Globus pallidus (tissue), 1 donor: ENCODE measurements around the gene CASZ1.

Experiments
- DNase-seq: peaks from one replicate; pipeline ENCODE4 v3.0.0-alpha.2; 2015; ENCODE audit warnings: low spot score

Gene CASZ1

DNA sequence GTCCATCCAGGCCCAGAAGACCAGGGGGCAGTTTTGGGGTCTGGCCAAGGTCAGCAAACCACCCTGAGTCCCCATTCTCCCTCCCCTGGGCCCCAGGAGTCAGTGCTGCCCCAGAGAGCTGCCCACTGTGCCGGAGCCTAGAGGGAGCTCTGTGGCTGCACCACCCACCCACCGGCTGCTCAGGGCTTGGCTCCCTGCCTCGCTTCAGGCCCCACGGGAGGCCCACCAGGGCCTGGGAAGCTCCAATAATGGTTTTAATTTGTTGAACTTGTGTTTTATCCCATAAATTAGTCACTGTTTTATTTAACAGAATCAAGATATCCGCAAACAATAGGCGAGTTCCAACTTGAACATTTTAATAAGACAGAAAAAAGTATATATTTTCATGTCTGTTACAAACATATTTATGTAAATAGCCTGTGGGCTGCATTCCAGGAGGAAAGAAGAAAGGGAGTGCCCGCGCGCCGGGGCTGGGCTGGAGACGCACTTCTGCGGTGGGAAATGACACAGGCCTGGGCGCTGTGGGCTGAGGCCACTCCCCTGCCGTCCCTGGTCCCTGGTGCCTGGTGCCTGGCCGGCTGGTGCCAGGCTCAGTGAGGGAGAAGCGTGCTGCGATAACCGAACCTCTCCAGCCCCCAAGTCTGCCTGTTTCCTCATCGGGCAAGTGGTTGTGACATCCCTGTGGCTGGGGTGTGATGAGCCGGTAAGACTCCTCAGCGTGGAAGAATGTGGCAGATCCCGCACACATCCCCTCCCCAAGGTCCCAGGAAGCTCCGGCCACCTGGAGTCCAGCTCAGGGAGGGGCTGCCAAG is 161.2 kb downstream of the CASZ1 start:
- DNase-seq: no peak

DNA sequence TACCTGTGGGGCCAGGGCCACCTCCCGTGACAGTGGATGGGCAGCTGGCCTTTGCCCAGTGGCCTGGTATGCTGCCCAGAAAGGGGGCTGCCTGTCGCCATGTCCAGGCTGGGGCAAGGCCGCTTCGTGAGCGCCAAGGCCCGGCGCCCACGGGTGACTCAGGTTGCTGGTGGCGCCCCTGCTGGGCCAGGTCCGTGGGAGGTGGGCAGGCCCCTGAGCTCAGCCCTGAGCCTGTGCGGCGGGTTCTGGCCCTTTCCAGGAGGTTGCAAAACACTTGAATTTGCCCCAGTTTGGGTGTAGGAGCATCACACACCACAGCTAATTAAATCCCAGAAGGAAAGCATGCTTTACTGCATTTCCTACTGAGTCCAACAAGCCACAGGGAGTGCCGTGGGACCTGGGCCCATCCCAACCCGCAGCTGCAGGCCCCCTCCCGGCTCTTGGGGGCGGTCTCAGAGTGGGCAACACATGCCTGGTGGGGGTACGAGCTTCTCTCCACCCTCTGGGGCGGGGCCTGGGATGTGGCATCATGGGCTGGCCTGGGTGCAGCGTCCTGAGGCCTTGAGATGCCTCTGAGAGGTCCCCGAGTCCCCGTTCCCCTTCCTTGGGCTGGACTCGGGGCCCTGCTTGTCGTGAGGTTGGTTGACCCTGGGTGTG is 161.9 kb downstream of the CASZ1 start:
- no peak for DNase-seq

- DNase-seq: no peak
Observed at GRCh38 chr1:10634075-10634427, 162.4 kb downstream of the CASZ1 start.

DNA sequence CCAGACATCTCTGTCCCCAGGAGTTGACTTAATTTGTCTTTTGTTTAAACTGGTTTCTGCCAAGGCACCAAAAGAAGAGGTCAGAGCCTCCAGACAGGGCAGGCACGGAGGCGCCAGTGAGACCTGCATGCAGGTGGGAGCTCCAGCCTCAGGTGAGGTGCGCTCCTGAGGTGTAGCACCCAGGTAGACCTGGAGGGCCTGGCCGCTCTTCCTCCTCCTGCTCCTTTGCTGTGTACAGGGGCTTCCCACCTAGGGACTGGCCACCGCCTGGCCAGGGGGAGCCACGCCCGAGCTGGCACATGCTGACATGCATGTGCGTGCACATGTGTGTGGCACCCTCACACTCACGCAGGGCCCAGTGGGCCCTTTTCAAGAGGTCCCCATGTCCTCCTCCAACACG is 163.0 kb downstream of the CASZ1 start:
- no peak for DNase-seq

- no peak for DNase-seq
Observed at GRCh38 chr1:10632691-10633090, 163.8 kb downstream of the CASZ1 start.

- DNase-seq: no peak
Observed at GRCh38 chr1:10631811-10632593, 164.4 kb downstream of the CASZ1 start.

GRCh38 chr1:10631121-10631810 is 165.2 kb downstream of the CASZ1 start:
- no peak for DNase-seq

- no peak for DNase-seq
Observed at GRCh38 chr1:10630661-10631120, 165.8 kb downstream of the CASZ1 start.

- DNase-seq: no peak
Observed at GRCh38 chr1:10629816-10630571, 166.5 kb downstream of the CASZ1 start.

DNA sequence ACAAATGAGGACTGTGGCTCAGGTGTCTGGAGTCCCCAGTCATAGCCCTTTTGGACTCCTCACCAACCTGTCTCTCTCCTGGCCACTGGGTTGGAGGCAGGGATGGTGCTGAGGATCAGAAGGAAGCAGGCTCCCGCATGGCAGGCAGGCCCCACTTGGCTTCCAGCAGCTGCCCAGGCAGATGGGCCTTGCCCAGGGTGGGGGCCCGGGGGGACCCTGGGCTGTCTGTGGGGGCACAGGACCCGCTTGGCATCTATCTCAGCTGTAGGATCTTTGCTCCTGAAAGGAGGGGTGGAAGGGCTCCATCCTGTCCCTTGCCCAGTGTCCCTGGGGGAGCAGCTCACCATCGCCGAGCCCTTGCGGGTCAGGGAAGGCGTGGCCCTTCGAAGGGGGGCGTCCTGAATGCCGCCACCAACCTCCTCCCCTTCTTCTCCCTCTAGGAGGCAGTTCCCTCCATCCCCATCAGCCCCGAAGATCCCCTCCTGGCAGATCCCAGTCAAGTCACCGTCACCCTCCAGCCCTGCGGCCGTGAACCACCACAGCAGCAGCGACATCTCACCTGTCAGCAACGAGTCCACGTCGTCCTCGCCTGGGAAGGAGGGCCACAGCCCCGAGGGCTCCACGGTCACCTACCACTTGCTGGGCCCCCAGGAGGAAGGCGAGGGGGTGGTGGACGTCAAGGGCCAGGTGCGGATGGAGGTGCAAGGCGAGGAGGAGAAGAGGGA is 167.2 kb downstream of the CASZ1 start:
- DNase-seq: no peak

DNA sequence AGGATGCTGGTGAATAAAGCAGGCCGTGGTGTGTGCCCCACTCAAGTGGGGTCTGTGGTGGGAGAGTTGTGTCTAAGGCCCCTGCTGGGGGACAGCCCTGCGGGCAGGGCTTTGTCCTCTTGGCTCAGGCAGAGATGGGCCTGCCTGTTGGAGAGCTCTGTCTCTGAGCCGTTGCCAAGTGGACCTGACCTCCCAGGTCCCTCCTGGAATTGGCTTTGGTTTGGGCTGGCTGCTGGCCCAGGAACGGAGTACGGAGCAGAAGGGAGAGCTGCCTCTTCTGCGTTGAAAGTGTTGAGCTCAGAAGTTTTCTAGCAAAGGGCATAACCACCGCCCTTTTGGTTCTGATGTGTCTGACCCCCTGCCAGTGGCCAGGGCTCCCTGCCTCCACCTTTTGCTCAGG is 167.8 kb downstream of the CASZ1 start:
- DNase-seq: no peak

GRCh38 chr1:10626791-10627410 is 169.5 kb downstream of the CASZ1 start:
- no peak for DNase-seq

- no peak for DNase-seq
Observed at GRCh38 chr1:10626131-10626731, 170.2 kb downstream of the CASZ1 start.

DNA sequence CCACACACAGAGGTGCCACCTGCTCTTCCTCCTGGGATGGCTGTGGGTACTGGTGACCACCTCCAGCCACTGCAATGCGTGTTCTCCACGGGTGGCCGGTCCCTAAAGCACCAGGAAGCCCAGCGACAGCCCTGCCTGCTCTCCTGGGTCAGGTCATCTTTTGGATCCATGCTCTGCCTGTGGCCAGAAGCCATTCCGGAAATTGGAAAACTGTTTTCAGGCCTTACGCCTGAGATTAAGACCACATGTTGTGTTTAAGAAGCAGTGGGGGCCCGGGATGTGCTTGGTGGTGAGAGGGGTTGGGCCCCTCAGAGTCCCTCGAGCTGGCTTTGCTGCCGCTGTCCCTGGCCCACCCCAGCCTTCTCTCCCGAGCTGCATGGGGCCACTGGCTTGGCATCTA is 170.9 kb downstream of the CASZ1 start:
- no peak for DNase-seq

GRCh38 chr1:10625076-10625475 is 171.4 kb downstream of the CASZ1 start:
- DNase-seq: no peak

DNA sequence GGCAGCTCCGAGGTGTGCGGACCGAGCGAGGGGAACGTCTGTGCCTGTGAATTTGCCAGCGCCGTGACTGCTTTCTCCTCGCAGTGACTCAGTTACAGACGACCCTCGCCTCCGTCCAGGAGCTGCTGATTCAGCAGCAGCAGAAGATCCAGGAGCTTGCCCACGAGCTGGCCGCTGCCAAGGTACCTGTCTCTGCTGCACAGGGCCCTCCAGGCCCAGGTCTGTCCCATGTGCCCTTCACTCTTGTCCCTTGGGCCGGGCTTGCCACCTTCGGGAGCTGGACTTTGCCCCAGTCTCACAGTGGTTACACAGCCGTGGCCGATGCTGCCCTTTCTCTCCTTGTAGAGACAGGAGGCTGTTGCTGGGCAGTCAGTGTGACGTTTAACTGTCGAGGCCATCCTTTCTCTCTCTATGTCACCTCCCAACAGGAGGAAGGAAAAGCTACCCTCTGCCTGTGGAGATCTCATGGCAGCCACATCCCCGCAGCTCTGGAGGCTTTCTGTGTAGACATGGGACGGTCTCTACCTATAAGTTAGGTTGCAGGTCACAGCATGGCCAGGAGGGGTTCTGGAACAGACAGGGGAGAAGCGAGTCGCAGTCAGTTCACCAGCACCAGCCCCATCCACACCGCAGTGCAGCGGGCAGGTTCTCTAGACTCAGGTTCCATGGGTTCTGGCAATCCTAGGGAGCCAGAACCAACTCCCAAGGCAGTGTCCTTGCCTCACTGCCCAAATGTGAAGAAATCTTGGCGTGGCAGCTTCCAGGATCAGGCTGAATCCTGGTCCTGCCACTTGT is 172.0 kb downstream of the CASZ1 start:
- DNase-seq: no peak

GRCh38 chr1:10623686-10624145 is 172.7 kb downstream of the CASZ1 start:
- no peak for DNase-seq

- no peak for DNase-seq
Observed at GRCh38 chr1:10622910-10623685, 173.3 kb downstream of the CASZ1 start.
